ENCODE results near the gene LONP1.

Gene LONP1

GRCh38 chr19:5661483-5661882 is 58.5 kb downstream of the LONP1 start:
- no peak for DNase-seq (ENCODE audit: low read depth in 1 of 2, low spot score in 1 of 2)
- in situ Hi-C loops (cut with HindIII; ENCODE audit: low pct_unique_long_range_greater_than_20kb, low sequenced_read_pairs): no loop called here
- TF ChIP-seq JUND (IDR thresholded peaks at IDR 0.05; ENCODE audit: low read depth): no peak

DNA sequence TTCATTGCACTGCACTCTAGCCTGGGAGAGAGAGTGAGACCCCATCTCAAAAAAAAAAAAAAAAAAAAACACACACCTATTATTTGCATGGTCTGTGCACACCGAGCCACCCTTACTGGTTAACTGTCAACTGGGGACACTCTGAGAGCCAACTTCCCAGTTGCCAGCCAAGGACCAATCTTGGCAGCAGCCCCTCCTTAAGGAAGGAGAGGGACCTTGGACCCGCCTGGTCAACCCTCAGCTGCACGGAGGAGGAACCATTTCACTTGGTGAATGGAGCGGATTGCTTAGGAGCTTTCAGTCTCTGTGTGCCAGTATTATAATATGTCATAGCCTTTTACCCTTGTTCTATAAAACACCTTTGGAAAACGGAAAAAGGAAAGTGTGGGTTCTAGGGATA is 64.5 kb downstream of the LONP1 start:
- in situ Hi-C loops (cut with HindIII; ENCODE audit: low pct_unique_long_range_greater_than_20kb, low sequenced_read_pairs): no loop called here
- TF ChIP-seq JUND (IDR thresholded peaks at IDR 0.05; ENCODE audit: low read depth): no peak

DNA sequence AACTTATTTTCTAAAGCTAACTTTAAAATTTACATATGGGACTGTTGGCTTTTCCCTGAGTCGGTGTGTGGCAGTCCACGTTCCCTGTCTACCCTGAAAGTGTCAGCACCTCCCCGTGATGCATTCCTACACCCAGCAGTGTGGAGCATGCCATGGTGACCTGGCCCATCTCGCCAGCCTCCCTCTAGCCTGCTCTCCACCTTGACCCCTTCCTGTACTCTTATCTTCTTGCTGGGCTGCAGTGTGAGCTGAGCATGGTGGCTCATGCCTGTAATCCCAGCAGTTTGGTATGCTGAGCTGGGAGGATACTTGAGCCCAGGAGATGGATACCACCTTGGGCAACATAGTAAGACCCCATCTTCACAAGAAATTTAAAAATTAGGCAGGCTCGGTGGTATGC is 65.0 kb downstream of the LONP1 start:
- in situ Hi-C loops (cut with HindIII; ENCODE audit: low pct_unique_long_range_greater_than_20kb, low sequenced_read_pairs): no loop called here
- TF ChIP-seq JUND (IDR thresholded peaks at IDR 0.05; ENCODE audit: low read depth): no peak
- no peak for DNase-seq (ENCODE audit: low read depth in 1 of 2, low spot score in 1 of 2)

More for the DNA sequence above, 64.5 kb downstream of the LONP1 start:
- no peak for DNase-seq (ENCODE audit: low read depth in 1 of 2, low spot score in 1 of 2)

- no peak for DNase-seq (ENCODE audit: low read depth in 1 of 2, low spot score in 1 of 2)
- no peak for TF ChIP-seq JUND (IDR thresholded peaks at IDR 0.05; ENCODE audit: low read depth)
- in situ Hi-C loops (cut with HindIII; ENCODE audit: low pct_unique_long_range_greater_than_20kb, low sequenced_read_pairs): no loop called here
Observed at GRCh38 chr19:5652261-5652660, 67.7 kb downstream of the LONP1 start.

DNA sequence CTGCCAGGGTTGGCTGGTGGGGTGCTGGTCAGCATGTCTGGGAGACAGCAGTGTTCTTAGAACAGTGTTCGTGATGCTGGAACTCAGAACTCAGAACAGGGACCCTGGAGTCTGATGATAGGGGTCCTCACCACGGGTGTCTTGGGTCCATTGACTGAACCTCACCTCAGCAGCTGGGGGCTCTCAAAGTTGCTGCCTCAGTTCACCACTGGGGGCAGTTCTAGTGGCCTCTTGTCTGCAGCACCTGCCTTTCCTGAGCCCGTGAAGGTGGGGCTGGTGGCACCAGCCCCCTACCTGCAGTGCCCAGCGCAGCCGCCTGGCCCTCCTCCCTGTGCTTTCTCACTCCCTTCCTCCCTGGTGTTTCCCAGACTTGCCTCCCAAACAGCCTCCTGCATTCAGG is 68.6 kb downstream of the LONP1 start:
- in situ Hi-C loops (cut with HindIII; ENCODE audit: low pct_unique_long_range_greater_than_20kb, low sequenced_read_pairs): no loop called here
- TF ChIP-seq JUND (IDR thresholded peaks at IDR 0.05; ENCODE audit: low read depth): no peak
- no peak for DNase-seq (ENCODE audit: low read depth in 1 of 2, low spot score in 1 of 2)

- no peak for TF ChIP-seq JUND (IDR thresholded peaks at IDR 0.05; ENCODE audit: low read depth)
- no peak for DNase-seq (ENCODE audit: low read depth in 1 of 2, low spot score in 1 of 2)
- in situ Hi-C loops (cut with HindIII; ENCODE audit: low pct_unique_long_range_greater_than_20kb, low sequenced_read_pairs): no loop called here
Observed at GRCh38 chr19:5648464-5648863, 71.5 kb downstream of the LONP1 start.

DNA sequence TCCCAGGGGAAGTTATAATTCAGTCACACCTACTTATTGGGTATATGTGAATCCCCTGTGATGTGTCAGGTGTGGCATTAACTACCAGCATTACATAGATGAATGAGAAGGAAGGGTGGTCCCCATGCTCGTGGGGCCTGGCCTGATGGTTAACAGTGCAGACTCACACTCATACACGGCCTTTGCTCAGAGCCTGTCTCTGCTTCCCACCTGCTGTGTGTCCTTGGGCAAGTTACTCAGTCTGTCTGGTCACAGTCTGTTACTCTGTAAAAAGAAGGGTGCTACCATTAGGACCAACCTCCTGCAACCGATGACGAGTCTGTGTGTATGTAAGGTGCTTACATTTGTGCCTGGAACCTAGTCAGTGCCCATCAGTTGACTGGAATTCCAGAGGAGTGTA is 73.2 kb downstream of the LONP1 start:
- no peak for DNase-seq (ENCODE audit: low read depth in 1 of 2, low spot score in 1 of 2)
- no peak for TF ChIP-seq JUND (IDR thresholded peaks at IDR 0.05; ENCODE audit: low read depth)
- in situ Hi-C loops (cut with HindIII; ENCODE audit: low pct_unique_long_range_greater_than_20kb, low sequenced_read_pairs): no loop called here

GRCh38 chr19:5645409-5645808 is 74.5 kb downstream of the LONP1 start:
- in situ Hi-C loops (cut with HindIII; ENCODE audit: low pct_unique_long_range_greater_than_20kb, low sequenced_read_pairs): no loop called here
- TF ChIP-seq JUND (IDR thresholded peaks at IDR 0.05; ENCODE audit: low read depth): no peak
- no peak for DNase-seq (ENCODE audit: low read depth in 1 of 2, low spot score in 1 of 2)

DNA sequence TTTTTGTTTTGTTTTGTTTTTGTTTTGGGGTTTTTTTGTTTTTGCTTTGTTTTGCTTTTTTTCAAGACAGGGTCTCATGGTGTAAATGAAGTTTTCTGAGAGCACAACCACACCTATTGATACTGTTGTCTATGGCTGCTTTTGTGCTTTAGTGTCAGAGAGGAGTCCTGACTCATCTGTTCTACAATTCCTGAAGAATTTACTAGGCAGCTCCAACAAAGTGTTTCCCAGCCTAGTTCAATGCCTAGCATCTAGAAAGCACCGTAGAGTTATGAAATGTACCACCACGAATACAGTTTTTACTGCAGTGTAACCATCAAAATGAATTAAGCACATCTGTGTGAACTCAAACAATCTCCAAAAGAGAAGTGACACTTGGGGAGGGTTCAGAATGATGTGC is 75.9 kb downstream of the LONP1 start:
- DNase-seq (ENCODE audit: low read depth in 1 of 2, low spot score in 1 of 2): no peak
- TF ChIP-seq JUND (IDR thresholded peaks at IDR 0.05; ENCODE audit: low read depth): no peak
- in situ Hi-C loops (cut with HindIII; ENCODE audit: low pct_unique_long_range_greater_than_20kb, low sequenced_read_pairs): no loop called here

- no peak for DNase-seq (ENCODE audit: low read depth in 1 of 2, low spot score in 1 of 2)
- in situ Hi-C loops (cut with HindIII; ENCODE audit: low pct_unique_long_range_greater_than_20kb, low sequenced_read_pairs): no loop called here
- no peak for TF ChIP-seq JUND (IDR thresholded peaks at IDR 0.05; ENCODE audit: low read depth)
Observed at GRCh38 chr19:5643060-5643459, 76.9 kb downstream of the LONP1 start.

GRCh38 chr19:5642204-5642603 is 77.7 kb downstream of the LONP1 start:
- no peak for TF ChIP-seq JUND (IDR thresholded peaks at IDR 0.05; ENCODE audit: low read depth)
- in situ Hi-C loops (cut with HindIII; ENCODE audit: low pct_unique_long_range_greater_than_20kb, low sequenced_read_pairs): no loop called here

More at GRCh38 chr19:5642204-5642603, 77.7 kb downstream of the LONP1 start:
- DNase-seq (ENCODE audit: low read depth in 1 of 2, low spot score in 1 of 2): no peak
